Measurements from ENCODE around the gene NRG2. TPM values are rescaled to one million over a fixed set of nuclear protein-coding genes. Genes with fewer than 3 reads are reported as not detected.

The NRG2 gene
- total RNA-seq, 2 experiments from 2014 or later = 0.42 TPM; not detected in 1

DNA sequence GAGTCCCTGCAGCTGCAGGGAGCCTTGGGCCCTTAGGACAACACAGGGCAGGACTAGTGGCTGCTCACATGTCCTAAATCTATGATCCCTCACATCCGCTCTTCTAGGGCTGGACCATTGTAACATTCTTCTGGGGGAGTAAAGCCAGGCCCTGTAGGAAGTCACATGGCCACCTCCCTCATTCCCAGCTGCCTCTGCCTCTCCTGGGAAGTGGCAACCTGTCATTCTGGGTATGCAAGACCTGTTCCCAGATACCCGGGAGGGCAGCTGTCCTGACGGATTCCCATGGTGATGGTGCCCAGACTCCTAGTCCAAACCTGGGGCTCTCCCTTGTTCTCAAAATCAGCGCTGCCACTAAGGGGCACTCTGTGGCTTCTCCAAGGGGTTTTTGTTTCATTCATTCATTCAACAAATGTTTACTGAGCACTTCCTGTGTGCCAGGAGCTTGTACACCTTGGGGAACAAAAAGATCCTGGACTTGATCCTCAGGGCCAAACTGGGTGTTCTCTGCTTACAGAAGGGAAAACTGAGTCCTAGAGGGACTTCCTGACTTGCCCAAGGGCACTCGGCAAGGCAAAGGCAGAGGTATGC lies 161.9 kb downstream of the NRG2 start:
- no peak overlapping the region for H3K4me3 Mint-ChIP-seq
- no peaks in the 10 kb centered on the region for H3K9me3 Mint-ChIP-seq (ENCODE audit: low read depth)
- peaks cover 5% of the 10 kb centered on the region for H3K4me1 Mint-ChIP-seq
- no peaks in the 10 kb centered on the region for H3K27me3 Mint-ChIP-seq
- CTCF ChIA-PET = interaction anchor here (1.0 kb wide), 2 partner anchors 88 to 116 kb away, joined by 3 to 7 read pairs; no protein-coding TSS in a partner anchor
- ATAC-seq = no peak
- no peak for DNase-seq
- no peaks in the 10 kb centered on the region for H3K36me3 Mint-ChIP-seq
- H3K27ac Mint-ChIP-seq = no peak overlapping the region

DNA sequence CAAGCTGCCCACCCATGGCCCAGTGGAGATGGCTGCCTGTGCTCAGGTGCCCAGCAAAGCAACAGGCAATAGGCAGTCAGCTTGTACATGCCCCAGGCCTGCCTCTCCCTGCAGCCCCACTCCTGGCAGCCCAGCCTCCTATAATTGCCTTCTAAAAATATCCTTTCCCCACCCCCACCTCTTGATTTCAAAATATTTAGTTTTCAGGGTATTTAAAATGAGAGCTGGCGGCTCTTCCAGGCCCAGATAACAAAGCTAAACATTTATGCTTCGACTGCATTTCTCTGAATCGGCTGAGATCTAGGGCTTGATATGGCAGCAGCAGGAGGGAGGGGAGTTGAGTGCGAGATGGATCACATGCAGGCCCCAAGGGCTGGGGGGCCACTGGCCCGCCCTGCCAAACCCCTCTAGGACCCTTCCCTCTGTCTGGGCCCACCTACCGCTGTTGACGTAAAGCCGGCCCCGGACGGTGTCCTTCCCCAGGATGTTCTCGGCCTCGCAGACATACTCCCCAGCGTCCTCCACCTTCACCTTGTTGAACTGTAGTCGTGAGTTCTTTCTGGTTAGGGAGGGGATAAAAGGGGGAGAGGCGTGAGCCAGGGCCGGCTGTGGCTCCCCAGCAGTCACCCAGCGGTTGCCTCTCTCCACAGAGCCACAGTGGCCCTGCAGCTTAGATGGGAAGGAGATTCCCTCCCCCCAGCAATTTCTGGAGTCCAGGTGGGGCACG lies 162.5 kb downstream of the NRG2 start:
- no peak overlapping the region for H3K27ac Mint-ChIP-seq
- no peaks in the 10 kb centered on the region for H3K9me3 Mint-ChIP-seq (ENCODE audit: low read depth)
- peaks cover 5% of the 10 kb centered on the region for H3K4me1 Mint-ChIP-seq
- peaks cover 2% of the 10 kb centered on the region for H3K27me3 Mint-ChIP-seq
- no peaks in the 10 kb centered on the region for H3K36me3 Mint-ChIP-seq
- CTCF ChIA-PET = interaction anchor here (1.0 kb wide), 1 partner anchor 88 kb away, joined by 7 read pairs; no protein-coding TSS in a partner anchor
- DNase-seq = no peak
- no peak for ATAC-seq
- H3K4me3 Mint-ChIP-seq = no peak overlapping the region

DNA sequence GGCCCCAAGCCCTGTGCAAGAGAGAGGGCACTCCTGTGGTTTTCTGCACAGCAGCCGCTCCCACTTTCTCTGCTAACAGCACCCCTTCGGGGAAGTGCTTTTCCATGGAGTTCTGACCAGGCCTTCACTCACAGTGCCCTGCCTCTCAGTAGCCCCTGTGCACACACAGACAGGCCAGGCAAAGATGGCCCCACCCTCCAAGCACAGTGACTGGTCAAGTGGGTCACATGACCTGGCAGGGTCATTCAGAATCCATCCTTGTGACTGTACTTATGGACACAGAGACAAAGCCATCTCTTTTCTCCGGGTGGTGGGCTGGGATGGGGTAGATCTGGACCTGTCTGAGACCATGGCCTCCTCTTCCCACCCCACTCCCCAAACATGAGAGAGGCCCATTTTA lies 165.0 kb downstream of the NRG2 start:
- CTCF ChIA-PET = no interaction called here
- Mint-ChIP-seq H3K27ac (no peak overlapping the region), H3K9me3 (ENCODE audit: low read depth) (no peaks in the 10 kb centered on the region), H3K4me3 (no peak overlapping the region), H3K27me3 (peaks cover 10% of the 10 kb centered on the region), H3K4me1 (peaks cover 5% of the 10 kb centered on the region), H3K36me3 (no peaks in the 10 kb centered on the region)
- DNase-seq = no peak
- ATAC-seq = no peak

DNA sequence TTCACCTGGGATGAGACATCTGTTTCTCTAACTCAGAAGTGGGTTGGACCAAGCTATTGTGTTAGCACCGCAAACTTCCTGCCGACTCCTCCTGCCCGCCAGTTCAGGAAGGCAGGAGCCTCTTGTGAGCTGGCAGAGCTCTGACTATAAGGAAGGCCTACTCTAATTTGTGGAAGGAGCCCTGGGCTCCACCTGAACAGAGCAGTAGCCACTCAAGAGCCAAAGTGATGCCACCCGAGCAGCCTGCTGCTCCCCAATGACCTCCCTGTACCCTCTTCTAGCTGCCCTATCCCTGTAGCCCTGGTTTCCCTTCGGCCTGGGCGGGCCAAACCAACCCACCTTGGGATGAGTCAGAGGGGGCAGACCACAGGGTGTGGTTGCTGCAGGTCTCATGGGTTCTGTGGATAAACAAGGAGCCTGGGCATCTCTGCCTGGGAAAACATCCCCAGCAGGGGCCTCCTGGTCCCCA lies 165.9 kb downstream of the NRG2 start:
- H3K36me3 Mint-ChIP-seq = no peaks in the 10 kb centered on the region

DNA sequence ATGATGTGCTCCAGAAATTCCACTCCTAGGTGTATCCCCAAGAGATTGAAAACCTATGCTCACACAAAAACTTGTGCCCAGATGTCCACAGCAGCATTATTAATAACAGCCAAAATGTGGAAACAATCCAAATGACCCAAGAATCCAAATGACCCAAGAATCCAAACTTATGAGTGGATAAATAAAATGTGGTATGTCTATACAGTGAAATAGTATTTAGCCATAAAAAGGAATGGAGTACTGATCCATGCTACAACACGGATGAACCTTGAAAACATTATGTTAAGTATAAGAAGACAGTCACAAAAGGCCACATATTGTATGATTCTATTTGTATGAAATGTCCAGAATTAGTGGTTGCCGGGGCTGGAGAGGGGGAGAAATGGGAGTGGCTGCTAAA lies 167.1 kb downstream of the NRG2 start:
- ATAC-seq (no peak), DNase-seq (no peak)
- Mint-ChIP-seq H3K4me3 (no peak overlapping the region), H3K4me1 (peaks cover 5% of the 10 kb centered on the region), H3K36me3 (no peaks in the 10 kb centered on the region), H3K9me3 (ENCODE audit: low read depth) (no peaks in the 10 kb centered on the region), H3K27ac (no peak overlapping the region), H3K27me3 (peaks cover 10% of the 10 kb centered on the region)
- CTCF ChIA-PET = interaction anchor here (1.4 to 1.8 kb wide), 2 partner anchors 93 to 101 kb away, joined by 3 to 7 read pairs; no protein-coding TSS in a partner anchor

More for the DNA sequence above, 165.9 kb downstream of the NRG2 start:
- Mint-ChIP-seq H3K9me3 (ENCODE audit: low read depth) (no peaks in the 10 kb centered on the region), H3K27me3 (peaks cover 10% of the 10 kb centered on the region), H3K27ac (no peak overlapping the region), H3K4me3 (no peak overlapping the region), H3K4me1 (peaks cover 5% of the 10 kb centered on the region)
- CTCF ChIA-PET = interaction anchor here (1.8 kb wide), 1 partner anchor 92 kb away, joined by 7 read pairs; no protein-coding TSS in a partner anchor
- ATAC-seq (peak; percentile 33), DNase-seq (no peak)

DNA sequence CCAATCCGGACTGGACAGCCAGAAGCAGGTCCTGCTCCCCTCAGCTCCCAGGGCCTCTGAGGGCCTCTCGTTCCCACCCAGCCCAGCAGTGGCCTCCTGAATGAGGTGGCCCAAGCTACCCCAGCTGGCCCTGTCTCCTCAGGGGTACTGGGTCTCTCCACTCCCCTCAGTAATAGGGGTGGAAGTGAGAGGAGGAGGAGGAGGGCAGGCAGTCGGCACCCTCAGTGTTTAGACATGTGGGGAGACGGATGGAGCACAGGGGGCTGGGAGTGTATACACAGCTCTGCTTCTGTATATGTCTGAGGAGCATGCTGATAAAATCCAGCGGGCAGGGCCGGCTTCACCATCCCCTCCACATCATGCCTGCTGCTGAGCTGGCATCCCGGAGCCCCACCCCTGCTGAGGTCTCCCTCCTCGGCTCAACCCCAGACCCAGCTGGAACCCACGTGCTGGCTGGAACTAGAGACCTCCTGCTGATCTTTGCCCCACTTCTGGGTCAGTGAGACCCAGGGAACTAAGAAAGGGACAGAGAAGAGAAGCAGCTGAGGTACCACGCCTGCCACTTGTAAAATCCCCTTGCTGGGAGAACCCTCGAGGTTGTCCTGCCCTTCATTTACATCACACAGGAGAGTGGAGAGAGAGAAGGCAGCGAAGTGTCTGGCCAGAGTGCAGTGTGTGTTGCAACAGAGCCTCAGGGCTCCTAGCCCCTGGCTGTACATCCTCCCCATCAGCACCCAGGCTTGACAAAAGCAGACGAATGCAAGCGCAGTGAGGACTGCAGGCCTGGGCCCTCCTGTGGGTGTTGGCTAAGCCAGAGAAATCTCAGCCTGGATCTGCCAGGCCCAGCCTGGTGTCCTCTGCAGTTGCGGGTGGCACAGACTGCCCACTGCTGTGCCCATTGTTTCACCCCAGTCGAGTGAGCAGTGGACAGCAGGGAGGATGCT lies 170.0 kb downstream of the NRG2 start:
- Mint-ChIP-seq H3K4me3 (no peak overlapping the region), H3K36me3 (no peaks in the 10 kb centered on the region), H3K4me1 (peaks cover 5% of the 10 kb centered on the region), H3K27ac (no peak overlapping the region), H3K9me3 (ENCODE audit: low read depth) (no peaks in the 10 kb centered on the region), H3K27me3 (peaks cover 10% of the 10 kb centered on the region)
- ATAC-seq (no peak), DNase-seq (no peak)
- CTCF ChIA-PET = interaction anchor here (1.0 to 1.4 kb wide), 3 partner anchors 86 to 187 kb away, joined by 3 to 9 read pairs (median 5); no protein-coding TSS in a partner anchor

DNA sequence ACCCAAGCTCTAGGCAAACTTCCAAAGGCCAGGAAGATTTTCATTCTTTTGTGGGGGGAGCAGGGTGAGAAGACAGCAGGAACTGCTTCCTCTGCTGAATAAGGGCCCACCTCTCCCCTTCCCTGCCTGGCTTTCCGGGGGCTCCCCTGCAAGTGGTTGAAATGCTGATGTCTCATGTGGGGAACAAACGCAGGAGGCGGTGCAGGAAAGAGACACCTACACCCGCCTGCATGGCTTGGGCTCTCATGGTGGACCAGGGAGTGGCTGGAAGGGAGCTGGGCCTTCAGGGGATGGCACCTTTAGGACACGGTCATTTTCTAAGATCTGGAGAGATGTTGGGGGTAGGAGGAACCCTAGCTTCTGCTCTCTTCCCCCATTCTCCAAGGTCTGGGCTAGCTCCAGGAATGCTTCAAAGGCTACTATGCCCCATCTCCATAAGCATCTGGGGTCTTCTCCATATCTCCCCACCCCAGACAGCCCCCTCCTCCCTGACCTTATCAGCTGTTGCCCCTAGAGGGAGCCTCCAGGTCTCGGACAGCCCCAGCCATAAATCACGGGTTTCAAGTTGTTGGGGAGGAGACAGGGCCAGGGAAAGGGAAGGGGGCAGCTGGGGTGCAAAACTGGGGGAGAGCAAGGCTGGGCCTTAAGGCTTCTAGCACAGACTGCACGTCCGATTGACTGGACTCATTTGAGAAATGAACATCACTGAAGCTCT lies 170.9 kb downstream of the NRG2 start:
- no peaks in the 10 kb centered on the region for H3K36me3 Mint-ChIP-seq
- H3K4me1 Mint-ChIP-seq = peaks cover 4% of the 10 kb centered on the region
- H3K4me3 Mint-ChIP-seq = no peak overlapping the region
- DNase-seq (no peak), ATAC-seq (no peak)
- H3K27me3 Mint-ChIP-seq = peaks cover 10% of the 10 kb centered on the region
- CTCF ChIA-PET = interaction anchor here (1.0 to 1.4 kb wide), 3 partner anchors 85 to 188 kb away, joined by 3 to 9 read pairs (median 5); no protein-coding TSS in a partner anchor
- H3K9me3 Mint-ChIP-seq (ENCODE audit: low read depth) = no peaks in the 10 kb centered on the region
- H3K27ac Mint-ChIP-seq = no peak overlapping the region

DNA sequence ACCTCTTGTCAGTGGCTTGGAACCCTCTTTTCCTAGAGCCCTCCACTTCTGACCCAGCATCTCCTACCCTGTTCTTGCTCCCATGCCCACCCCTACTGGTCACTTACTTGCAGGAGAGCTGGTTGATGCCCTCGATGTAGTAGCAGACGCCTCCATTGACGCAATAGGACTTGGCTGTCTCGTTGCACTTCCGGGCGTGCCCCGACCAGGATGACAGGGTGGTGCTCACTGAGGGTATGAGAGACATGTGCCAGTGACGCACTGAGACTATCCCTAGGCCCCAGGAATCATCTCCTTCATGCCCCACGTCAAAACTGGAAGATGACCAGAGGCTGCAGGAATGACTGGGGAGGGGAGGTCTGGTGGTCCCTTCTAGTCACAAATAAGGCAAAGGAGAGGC lies 171.5 kb downstream of the NRG2 start:
- Mint-ChIP-seq H3K4me1 (no peaks in the 10 kb centered on the region), H3K27ac (no peak overlapping the region), H3K4me3 (no peak overlapping the region), H3K36me3 (no peaks in the 10 kb centered on the region), H3K9me3 (ENCODE audit: low read depth) (no peaks in the 10 kb centered on the region), H3K27me3 (peaks cover 13% of the 10 kb centered on the region)
- ATAC-seq (no peak), DNase-seq (no peak)
- CTCF ChIA-PET = interaction anchor here (1.3 kb wide), 1 partner anchor 97 kb away, joined by 9 read pairs; no protein-coding TSS in a partner anchor

DNA sequence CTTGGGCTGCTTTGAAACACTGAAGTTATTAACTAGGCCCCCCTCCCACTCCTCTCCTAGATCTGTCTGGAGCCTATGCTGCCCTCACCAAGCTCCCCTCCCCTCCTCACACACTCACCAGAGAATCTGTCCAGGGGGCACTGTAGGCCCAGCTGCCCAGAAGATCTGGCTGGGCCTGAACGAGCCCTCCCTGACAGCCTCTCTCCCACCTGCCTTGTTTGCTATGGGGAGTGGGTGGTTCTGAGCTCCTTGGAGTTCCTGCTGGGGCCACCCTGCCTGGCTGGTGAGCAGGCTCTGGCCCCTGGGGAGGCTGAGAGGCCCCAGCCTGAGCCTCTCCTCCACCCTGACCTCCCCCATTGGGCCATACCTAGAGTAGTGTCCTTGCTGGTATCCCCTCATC lies 172.4 kb downstream of the NRG2 start:
- Mint-ChIP-seq H3K27me3 (peaks cover 15% of the 10 kb centered on the region), H3K27ac (no peak overlapping the region)

DNA sequence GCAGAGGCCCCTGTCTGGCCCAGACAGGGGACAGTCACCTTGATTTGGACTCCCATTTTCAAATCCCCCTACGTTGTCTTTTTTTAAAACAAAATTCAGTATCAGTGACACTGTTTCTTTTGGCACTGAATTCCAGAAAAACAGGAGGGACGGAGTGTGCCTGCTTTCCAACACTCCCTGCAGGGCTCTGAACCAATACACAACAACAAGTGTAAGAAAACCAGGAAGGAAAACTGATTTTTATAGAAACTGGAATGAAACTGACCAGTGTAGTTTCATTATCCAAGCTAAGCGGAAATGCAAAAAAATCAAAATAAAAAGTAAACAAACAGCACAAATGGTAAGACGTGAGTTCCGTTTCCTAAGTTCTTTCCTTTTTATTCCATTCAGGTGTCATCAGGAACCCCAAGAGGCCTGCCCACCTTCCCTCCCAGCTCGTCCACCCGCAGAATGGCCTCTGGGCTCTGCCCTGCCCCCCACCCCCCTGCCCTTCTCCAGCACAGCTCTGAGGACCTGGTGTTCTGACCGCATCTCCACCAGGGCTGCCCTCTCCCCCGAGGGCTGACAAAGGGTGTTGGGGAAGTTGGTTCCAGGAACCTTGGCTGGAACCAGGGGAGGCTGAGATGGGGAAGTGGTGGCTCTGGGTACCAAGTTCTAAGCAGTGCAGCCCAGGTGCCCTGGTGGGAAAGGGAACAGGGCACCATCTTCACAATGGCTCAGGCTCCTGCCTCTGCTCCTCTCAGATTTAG lies 173.9 kb downstream of the NRG2 start:
- H3K9me3 Mint-ChIP-seq (ENCODE audit: low read depth) = no peaks in the 10 kb centered on the region
- CTCF ChIA-PET = interaction anchor here (1.0 to 1.5 kb wide), 3 partner anchors 81 to 100 kb away, joined by 3 to 5 read pairs (median 3); no protein-coding TSS in a partner anchor
- ATAC-seq = no peak
- H3K27ac Mint-ChIP-seq = no peak overlapping the region
- H3K36me3 Mint-ChIP-seq = no peaks in the 10 kb centered on the region
- H3K4me1 Mint-ChIP-seq = no peaks in the 10 kb centered on the region
- H3K4me3 Mint-ChIP-seq = no peak overlapping the region
- no peak for DNase-seq
- peaks cover 17% of the 10 kb centered on the region for H3K27me3 Mint-ChIP-seq

More for the DNA sequence above, 172.4 kb downstream of the NRG2 start:
- CTCF ChIA-PET = interaction anchor here (1.0 kb wide), 1 partner anchor 84 kb away, joined by 3 read pairs; no protein-coding TSS in a partner anchor
- Mint-ChIP-seq H3K9me3 (ENCODE audit: low read depth) (no peaks in the 10 kb centered on the region), H3K4me3 (no peak overlapping the region), H3K36me3 (no peaks in the 10 kb centered on the region), H3K4me1 (no peaks in the 10 kb centered on the region)
- no peak for ATAC-seq
- no peak for DNase-seq

DNA sequence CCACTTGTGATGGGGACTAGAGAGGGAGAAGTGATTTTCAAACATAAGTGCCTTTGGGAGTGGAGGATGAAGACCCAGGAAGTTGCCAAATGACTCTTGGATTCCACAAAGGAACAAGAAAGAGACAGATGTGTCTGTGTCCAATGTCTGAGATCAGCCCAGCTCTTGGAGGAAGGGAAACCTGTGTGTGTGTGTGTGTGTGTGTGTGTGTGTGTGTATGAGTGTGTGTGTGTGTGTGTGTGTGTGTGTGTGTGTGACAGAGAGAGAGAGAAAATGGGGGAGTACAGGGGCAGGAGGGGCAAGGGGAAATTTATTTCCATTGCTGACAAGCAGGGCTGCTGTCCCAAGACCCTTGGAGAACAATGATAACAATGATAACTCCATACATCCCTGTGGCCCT lies 175.5 kb downstream of the NRG2 start:
- Mint-ChIP-seq H3K27me3 (peaks cover 15% of the 10 kb centered on the region), H3K4me1 (no peaks in the 10 kb centered on the region), H3K4me3 (no peak overlapping the region), H3K36me3 (no peaks in the 10 kb centered on the region), H3K9me3 (ENCODE audit: low read depth) (no peaks in the 10 kb centered on the region), H3K27ac (no peak overlapping the region)
- no peak for DNase-seq
- no peak for ATAC-seq
- CTCF ChIA-PET = interaction anchor here (2.8 to 5.3 kb wide), 2 partner anchors 80 to 101 kb away, joined by 15 to 22 read pairs; no protein-coding TSS in a partner anchor

DNA sequence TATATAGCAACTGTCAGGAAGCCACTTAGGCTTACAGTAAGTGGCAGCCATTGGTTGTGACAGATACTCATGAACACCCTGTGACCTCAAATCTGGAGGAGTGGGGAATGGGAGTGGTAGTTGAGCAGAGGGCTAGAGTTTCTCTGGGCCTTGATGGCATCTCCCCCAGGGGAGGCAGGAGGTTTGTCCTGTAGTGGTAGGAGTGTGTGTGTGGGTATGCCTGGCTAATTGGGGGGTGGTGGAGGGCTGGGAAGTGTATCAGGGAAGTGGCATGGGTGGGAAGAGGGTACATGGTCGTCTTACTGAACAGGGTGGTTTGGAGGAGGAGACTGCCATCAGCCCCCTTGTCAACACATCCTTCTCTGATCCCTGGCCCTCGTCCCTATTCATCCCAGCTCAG lies 176.0 kb downstream of the NRG2 start:
- Mint-ChIP-seq H3K36me3 (no peaks in the 10 kb centered on the region), H3K4me3 (no peak overlapping the region), H3K27me3 (peaks cover 15% of the 10 kb centered on the region), H3K4me1 (no peaks in the 10 kb centered on the region), H3K27ac (no peak overlapping the region), H3K9me3 (ENCODE audit: low read depth) (no peaks in the 10 kb centered on the region)
- CTCF ChIA-PET = interaction anchor here (2.8 to 5.3 kb wide), 2 partner anchors 80 to 102 kb away, joined by 15 to 22 read pairs; no protein-coding TSS in a partner anchor
- DNase-seq (no peak), ATAC-seq (no peak)

Measured in activated CD8-positive, alpha-beta memory T cell treated with anti-CD3 and anti-CD28 coated beads, Interleukin-2, amount 10 ng/mL, durations not matched to agents 7 days and 5 days (primary cell).